Motor neuron (in vitro differentiated cells): ENCODE measurements around the gene CEBPG. TPM values are rescaled to one million over a fixed set of nuclear protein-coding genes. Genes with fewer than 3 reads are reported as not detected.

Experiments used
- ATAC-seq, 8 experiments: fragments of 200-7000 bp; cut with Tn5 transposase; replicated peaks in 6 of 8; 2 replicates each; pipeline ENCODE4 v1.8.0; 2021; ENCODE audit warnings: mild to moderate bottlenecking in 8 of 8, moderate library complexity in 8 of 8
- H3K27ac ChIP-seq, 2 donors: fragments of 250-450 bp; sonication (Bioruptor Pico); 2 replicates each; pipeline ENCODE4 v1.9.0; 2021; ENCODE audit warnings: antibody characterized with exemption in 2 of 2, mild to moderate bottlenecking in 2 of 2, moderate library complexity in 1 of 2
- H3K4me1 ChIP-seq, 2 donors: fragments of 250-450 bp; sonication (Bioruptor Pico); replicated peaks in 1 of 2; 2 replicates each; pipeline ENCODE4 v1.6.1; 2021; ENCODE audit warnings: antibody characterized with exemption in 2 of 2, mild to moderate bottlenecking in 2 of 2, moderate library complexity in 1 of 2
- H3K4me3 ChIP-seq, 5 donors: fragments of 250-450 bp; sonication (Bioruptor Pico); 2 replicates each; pipeline ENCODE4 v1.9.0; 2021; ENCODE audit warnings: antibody characterized with exemption in 5 of 5, mild to moderate bottlenecking in 5 of 5, moderate library complexity in 4 of 5
- WGBS, 10 experiments: fragments of 450-650 bp; shearing (Covaris generic); methylation state at CpG; one replicate each; pipeline ENCODE4 v1.0.0; 2022; 5-methylcytosine and 5-hydroxymethylcytosine counted together
- in situ Hi-C, 9 experiments: fragments of 400-800 bp; cut with MboI; loops; one replicate each; pipeline ENCODE4 v1.15.0; 2021; ENCODE audit warnings: low sequenced_read_pairs in 9 of 9, low pct_unique_long_range_greater_than_20kb in 2 of 9; ENCODE audit not compliant: unreplicated experiment in 9 of 9
- total RNA-seq, 8 experiments: library from RNA; unstranded; fragments of 300-600 nt; gene quantifications; 2 replicates each; pipeline versions ENCODE4 v1.2.3 to v1.2.4, GENCODE V29; 2022

The CEBPG gene
- total RNA-seq, 8 experiments from 2014 or later, result 14.5 to 104 (median 49.9) TPM

GRCh38 chr19:33395561-33396550, 22.3 kb downstream of the CEBPG start:
- peak in 5 of 8 experiments; percentile 25 to 67 (median 60) for ATAC-seq
- in situ Hi-C loops, result no loop called here
- H3K4me3 ChIP-seq, result no peak overlapping the region
- peak overlapping the region; percentile 56 to 82 for H3K27ac ChIP-seq
- peaks cover 21 to 49% of the 10 kb centered on the region in 2 donors for H3K4me1 ChIP-seq
- whole genome bisulfite sequencing, 10 experiments, result 0 to 100% (median 68%) methylated on average over 1 to 6 of the region's 31 CpGs; no CpG with 5 or more reads in 4 of the 10 experiments

- WGBS, 10 experiments, result 70 to 100% (median 90%) methylated on average over 1 to 2 of the region's 30 CpGs; no CpG with 5 or more reads in 7 of the 10 experiments
- Histone ChIP-seq H3K4me3 (no peak overlapping the region), H3K4me1 (peaks cover 21 to 45% of the 10 kb centered on the region in 2 donors), H3K27ac (no peak overlapping the region)
- in situ Hi-C loops, result no loop called here
- ATAC-seq, result no peak
Observed at GRCh38 chr19:33396701-33397535, 23.4 kb downstream of the CEBPG start.

- WGBS, 10 experiments, result 43 to 90% (median 50%) methylated on average over 1 to 2 of the region's 15 CpGs; no CpG with 5 or more reads in 7 of the 10 experiments
- in situ Hi-C loops, result no loop called here
- peak in 5 of 8 experiments; percentile 9 to 29 (median 13) for ATAC-seq
- Histone ChIP-seq H3K27ac (no peak overlapping the region), H3K4me3 (no peak overlapping the region), H3K4me1 (peaks cover 21 to 37% of the 10 kb centered on the region in 2 donors)
Observed at GRCh38 chr19:33397536-33398360, 24.2 kb downstream of the CEBPG start.

- Histone ChIP-seq H3K4me1 (peaks cover 18 to 29% of the 10 kb centered on the region in 2 donors), H3K4me3 (no peak overlapping the region), H3K27ac (no peak overlapping the region)
- ATAC-seq, result no peak
- in situ Hi-C loops, result no loop called here
- 0 to 85% (median 77%) methylated on average over 1 to 12 of the region's 19 CpGs; no CpG with 5 or more reads in 2 of the 10 experiments for WGBS, 10 experiments
Observed at GRCh38 chr19:33398361-33399060, 25.0 kb downstream of the CEBPG start.

GRCh38 chr19:33399081-33399744, 25.7 kb downstream of the CEBPG start:
- WGBS, 10 experiments, result 70 to 100% (median 92%) methylated on average over 1 to 19 of the region's 28 CpGs; no CpG with 5 or more reads in 1 of the 10 experiments
- H3K4me3 ChIP-seq, result no peak overlapping the region
- H3K27ac ChIP-seq, result no peak overlapping the region
- in situ Hi-C loops, result no loop called here
- peaks cover 11 to 22% of the 10 kb centered on the region in 2 donors for H3K4me1 ChIP-seq
- ATAC-seq, result no peak

- Histone ChIP-seq H3K4me1 (peaks cover 11 to 20% of the 10 kb centered on the region in 2 donors), H3K27ac (no peak overlapping the region), H3K4me3 (no peak overlapping the region)
- 76 to 100% (median 87%) methylated on average over 1 to 4 of the region's 22 CpGs; no CpG with 5 or more reads in 4 of the 10 experiments for WGBS, 10 experiments
- ATAC-seq, result no peak
- in situ Hi-C loops, result loop anchor here in 7 of 9 experiments (10.0 to 25.0 kb wide), 3 partner anchors 155 to 165 kb away; partner anchors contain the start of gene SLC7A10 (in 3 of the 7)
Observed at GRCh38 chr19:33399745-33400681, 26.5 kb downstream of the CEBPG start.

- no peak for ATAC-seq
Observed at GRCh38 chr19:33400856-33401682, 27.6 kb downstream of the CEBPG start.

GRCh38 chr19:33401683-33402420, 28.3 kb downstream of the CEBPG start:
- no peak for ATAC-seq
- Histone ChIP-seq H3K27ac (no peak overlapping the region), H3K4me1 (peaks cover 0 to 9% of the 10 kb centered on the region in 2 donors), H3K4me3 (no peak overlapping the region)
- in situ Hi-C loops, result loop anchor here in 7 of 9 experiments (10.0 to 25.0 kb wide), 3 partner anchors 157 to 167 kb away; partner anchors contain the start of gene SLC7A10 (in 3 of the 7)
- WGBS, 10 experiments, result 86 to 100% (median 92%) methylated on average over 1 to 10 of the region's 30 CpGs; no CpG with 5 or more reads in 6 of the 10 experiments

More at GRCh38 chr19:33400856-33401682, 27.6 kb downstream of the CEBPG start:
- WGBS, 10 experiments, result 78 to 80% methylated on average over 1 to 4 of the region's 24 CpGs; no CpG with 5 or more reads in 8 of the 10 experiments
- H3K4me3 ChIP-seq, result no peak overlapping the region
- in situ Hi-C loops, result loop anchor here in 7 of 9 experiments (10.0 to 25.0 kb wide), 3 partner anchors 156 to 166 kb away; partner anchors contain the start of gene SLC7A10 (in 3 of the 7)
- H3K27ac ChIP-seq, result no peak overlapping the region
- peaks cover 1 to 10% of the 10 kb centered on the region in 2 donors for H3K4me1 ChIP-seq
